Measurements from ENCODE around the gene BST1. TPM values are rescaled to one million over a fixed set of nuclear protein-coding genes. Genes with fewer than 3 reads are reported as not detected.

The BST1 gene
- polyA plus RNA-seq, 3 donors = 140 to 297 (median 266) TPM

DNA sequence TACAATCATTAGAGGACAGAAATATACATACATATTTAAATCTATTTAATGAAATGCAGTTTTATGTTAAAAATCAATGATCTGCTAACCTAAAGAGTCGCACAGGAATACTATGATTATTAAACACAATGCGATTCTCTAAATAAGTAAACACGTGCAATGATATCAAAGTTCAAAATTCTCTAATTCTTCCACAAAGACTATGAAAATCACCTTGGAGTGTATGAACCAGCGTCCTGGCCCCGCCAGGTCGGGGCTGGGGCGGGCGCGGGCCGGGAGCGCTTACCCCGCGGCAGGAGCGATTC lies 21.8 kb upstream of the BST1 start:
- intact Hi-C loops (cut with micrococcal nuclease) = loop anchor here in 1 of 2 donors (5.0 kb wide), 1 partner anchor 34 kb away; no protein-coding TSS in a partner anchor
- peak overlapping the region; percentile 97 to 99 for H3K4me3 Mint-ChIP-seq
- WGBS (ENCODE audit: insufficient coverage) = 0% methylated on average over 11 of the region's 14 CpGs
- Histone ChIP-seq H3K36me3 (replicated peaks in 1 of 2; ENCODE audit: control insufficient read depth in 1 of 2, insufficient read depth in 2 of 2, low read length in 2 of 2) (peaks cover 3 to 9% of the 10 kb centered on the region in 2 donors), H3K4me1 (ENCODE audit: control insufficient read depth in 1 of 2, insufficient read depth in 2 of 2, low read length in 2 of 2) (peaks cover 62 to 88% of the 10 kb centered on the region in 2 donors), H2AFZ (ENCODE audit: insufficient read depth, low read depth, low read length, poor library complexity, severe bottlenecking) (peak overlapping the region; percentile 89), H3K27ac (ENCODE audit: low read depth in 1 of 2, low read length in 2 of 2) (peak overlapping the region; percentile 90 to 93), H3K9ac (ENCODE audit: insufficient read depth, low read length, poor library complexity, severe bottlenecking) (peak overlapping the region; percentile 78), H3K4me2 (replicated peaks; ENCODE audit: extremely low read depth, low read length, poor library complexity, severe bottlenecking) (peak overlapping the region; percentile 92), H4K20me1 (ENCODE audit: insufficient read depth, low read length) (no peaks in the 10 kb centered on the region), H3K9me3 (replicated peaks in 1 of 2; ENCODE audit: control insufficient read depth in 1 of 2, insufficient read depth in 1 of 2, low read length in 2 of 2) (no peaks in the 10 kb centered on the region), H3K27me3 (ENCODE audit: control insufficient read depth in 2 of 2, insufficient read depth in 2 of 2, low read length in 2 of 2) (no peaks in the 10 kb centered on the region), H3K4me3 (replicated peaks in 1 of 3; ENCODE audit: low read depth in 2 of 3, low read length in 3 of 3) (peak overlapping the region; percentile 61 to 96 (median 91)), H3K79me2 (ENCODE audit: insufficient read depth, low read length) (peaks cover 100% of the 10 kb centered on the region)
- peaks cover 0 to 2% (median 0%) of the 10 kb centered on the region in 7 donors for H3K9me3 Mint-ChIP-seq
- no peak for DNase-seq
- H3K4me1 Mint-ChIP-seq = peaks cover 68% of the 10 kb centered on the region
- no peaks in the 10 kb centered on the region for H3K27me3 Mint-ChIP-seq (ENCODE audit: low read depth in 3 of 3)
- TF ChIP-seq, protein P1, sequence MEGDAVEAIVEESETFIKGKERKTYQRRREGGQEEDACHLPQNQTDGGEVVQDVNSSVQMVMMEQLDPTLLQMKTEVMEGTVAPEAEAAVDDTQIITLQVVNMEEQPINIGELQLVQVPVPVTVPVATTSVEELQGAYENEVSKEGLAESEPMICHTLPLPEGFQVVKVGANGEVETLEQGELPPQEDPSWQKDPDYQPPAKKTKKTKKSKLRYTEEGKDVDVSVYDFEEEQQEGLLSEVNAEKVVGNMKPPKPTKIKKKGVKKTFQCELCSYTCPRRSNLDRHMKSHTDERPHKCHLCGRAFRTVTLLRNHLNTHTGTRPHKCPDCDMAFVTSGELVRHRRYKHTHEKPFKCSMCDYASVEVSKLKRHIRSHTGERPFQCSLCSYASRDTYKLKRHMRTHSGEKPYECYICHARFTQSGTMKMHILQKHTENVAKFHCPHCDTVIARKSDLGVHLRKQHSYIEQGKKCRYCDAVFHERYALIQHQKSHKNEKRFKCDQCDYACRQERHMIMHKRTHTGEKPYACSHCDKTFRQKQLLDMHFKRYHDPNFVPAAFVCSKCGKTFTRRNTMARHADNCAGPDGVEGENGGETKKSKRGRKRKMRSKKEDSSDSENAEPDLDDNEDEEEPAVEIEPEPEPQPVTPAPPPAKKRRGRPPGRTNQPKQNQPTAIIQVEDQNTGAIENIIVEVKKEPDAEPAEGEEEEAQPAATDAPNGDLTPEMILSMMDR (IDR thresholded peaks at IDR 0.05) = no peak
- H3K36me3 Mint-ChIP-seq = peaks cover 6 to 15% of the 10 kb centered on the region in 2 donors
- H3K27ac Mint-ChIP-seq = peak overlapping the region in 6 of 7 donors; percentile 94 to 98 (median 97)

GRCh38 chr4:15681372-15682241 lies 21.3 kb upstream of the BST1 start, which contains the start of gene FAM200B:
Gene FAM200B (plus strand): TSS chr4:15681827. CDS start chr4:15686978, 5,151 bp downstream.
- H3K9me3 ChIP-seq (replicated peaks in 1 of 2; ENCODE audit: control insufficient read depth in 1 of 2, insufficient read depth in 1 of 2, low read length in 2 of 2) = no peaks in the 10 kb centered on the region
- peak within 1 kb of the TSS; percentile 78 for H3K9ac ChIP-seq (ENCODE audit: insufficient read depth, low read length, poor library complexity, severe bottlenecking)
- WGBS (ENCODE audit: insufficient coverage) = under 1% methylated on average over 54 of the region's 56 CpGs
- intact Hi-C loops (cut with micrococcal nuclease) = loop anchor here in 1 of 2 donors (5.0 kb wide), 1 partner anchor 34 kb away; no protein-coding TSS in a partner anchor
- H2AFZ ChIP-seq (ENCODE audit: insufficient read depth, low read depth, low read length, poor library complexity, severe bottlenecking) = peak within 1 kb of the TSS; percentile 89
- no peaks in the 10 kb centered on the region for H3K27me3 ChIP-seq (ENCODE audit: control insufficient read depth in 2 of 2, insufficient read depth in 2 of 2, low read length in 2 of 2)
- peaks cover 63 to 88% of the 10 kb centered on the region in 2 donors for H3K4me1 ChIP-seq (ENCODE audit: control insufficient read depth in 1 of 2, insufficient read depth in 2 of 2, low read length in 2 of 2)
- Mint-ChIP-seq H3K9me3 (peaks cover 0 to 2% (median 0%) of the 10 kb centered on the region in 7 donors), H3K27me3 (ENCODE audit: low read depth in 3 of 3) (no peaks in the 10 kb centered on the region), H3K36me3 (peaks cover 12 to 21% of the 10 kb centered on the region in 2 donors), H3K4me1 (peaks cover 68% of the 10 kb centered on the region), H3K4me3 (peak within 1 kb of the TSS; percentile 97 to 99), H3K27ac (peak within 1 kb of the TSS; percentile 94 to 98 (median 96))
- peak within 1 kb of the TSS; percentile 61 to 96 (median 91) for H3K4me3 ChIP-seq (replicated peaks in 1 of 3; ENCODE audit: low read depth in 2 of 3, low read length in 3 of 3)
- peaks cover 7 to 15% of the 10 kb centered on the region in 2 donors for H3K36me3 ChIP-seq (replicated peaks in 1 of 2; ENCODE audit: control insufficient read depth in 1 of 2, insufficient read depth in 2 of 2, low read length in 2 of 2)
- peak within 1 kb of the TSS; percentile 90 to 93 for H3K27ac ChIP-seq (ENCODE audit: low read depth in 1 of 2, low read length in 2 of 2)
- DNase-seq = peak; percentile 94 to 95 (median 94)
- H4K20me1 ChIP-seq (ENCODE audit: insufficient read depth, low read length) = no peaks in the 10 kb centered on the region
- TF ChIP-seq, protein P1 (IDR thresholded peaks at IDR 0.05) = no peak
- H3K4me2 ChIP-seq (replicated peaks; ENCODE audit: extremely low read depth, low read length, poor library complexity, severe bottlenecking) = peak within 1 kb of the TSS; percentile 92
- peaks cover 100% of the 10 kb centered on the region for H3K79me2 ChIP-seq (ENCODE audit: insufficient read depth, low read length)
